Left ventricle myocardium inferior (tissue), 1 donor: ENCODE results near the gene DUSP14. TPM values are rescaled to one million over a fixed set of nuclear protein-coding genes. Genes with fewer than 3 reads are reported as not detected.
A peak's percentile ranks its signal among the peaks of the same experiment; 100 is the strongest.

ENCODE experiments used
- DNase-seq: peaks from one replicate; pipeline ENCODE4 v3.0.0-alpha.2; 2020
- H3K27ac ChIP-seq: fragments of 200-600 bp; replicated peaks from 2 replicates; pipeline ENCODE4 v1.8.0; 2021
- H3K27me3 ChIP-seq: fragments of 200-600 bp; 2 replicates; pipeline ENCODE4 v1.8.0; 2021; ENCODE audit warnings: low read depth
- H3K36me3 ChIP-seq: fragments of 200-600 bp; 2 replicates; pipeline ENCODE4 v1.8.0; 2021
- H3K4me1 ChIP-seq: fragments of 200-600 bp; 2 replicates; pipeline ENCODE4 v1.8.0; 2021
- H3K4me3 ChIP-seq: fragments of 200-600 bp; 2 replicates; pipeline ENCODE4 v1.8.0; 2021; ENCODE audit warnings: mild to moderate bottlenecking, moderate library complexity
- H3K9me3 ChIP-seq: fragments of 200-600 bp; replicated peaks from 2 replicates; pipeline ENCODE4 v1.8.0; 2021
- CTCF ChIP-seq: fragments of 200-600 bp; IDR thresholded peaks from 2 replicates; pipeline ENCODE4 v1.8.0; 2021; ENCODE audit warnings: antibody characterized with exemption, mild to moderate bottlenecking, borderline replicate concordance
- intact Hi-C: fragments of 100-400 bp; cut with micrococcal nuclease; formaldehyde crosslinking; loops from one replicate; pipeline ENCODE4 v1.11.0; 2022
- total RNA-seq: library from RNA; stranded (reverse); fragmentation: NEBNext Ultra II Directional; extraction: Animal tissue kit (Norgen Biotek cat#: 25700); gene quantifications from one replicate; pipeline ENCODE4 v1.2.1, GENCODE V29; 2021
- donor health status: DM: no; HTN: yes; CAD: no; lungs with severe emphysema.

Gene DUSP14
- total RNA-seq, 1 donor from 2014 or later: 18.1 TPM

GRCh38 chr17:37479025-37479424, 10.7 kb upstream of the DUSP14 start:
- H3K27ac ChIP-seq: peak overlapping the region; percentile 56
- intact Hi-C loops: no loop called here
- no peaks in the 10 kb centered on the region for H3K9me3 ChIP-seq
- H3K36me3 ChIP-seq: peaks cover 45% of the 10 kb centered on the region
- no peak overlapping the region for H3K4me3 ChIP-seq
- no peaks in the 10 kb centered on the region for H3K27me3 ChIP-seq
- no peak for TF ChIP-seq CTCF
- peaks cover 52% of the 10 kb centered on the region for H3K4me1 ChIP-seq
- DNase-seq: no peak

GRCh38 chr17:37480427-37480826, 9.3 kb upstream of the DUSP14 start:
- peaks cover 50% of the 10 kb centered on the region for H3K4me1 ChIP-seq
- intact Hi-C loops: no loop called here
- no peaks in the 10 kb centered on the region for H3K27me3 ChIP-seq
- no peak overlapping the region for H3K27ac ChIP-seq
- H3K4me3 ChIP-seq: no peak overlapping the region
- DNase-seq: no peak
- no peak for TF ChIP-seq CTCF
- peaks cover 35% of the 10 kb centered on the region for H3K36me3 ChIP-seq
- H3K9me3 ChIP-seq: no peaks in the 10 kb centered on the region

GRCh38 chr17:37481001-37481665, 8.6 kb upstream of the DUSP14 start:
- peaks cover 43% of the 10 kb centered on the region for H3K4me1 ChIP-seq
- peaks cover 28% of the 10 kb centered on the region for H3K36me3 ChIP-seq
- H3K9me3 ChIP-seq: no peaks in the 10 kb centered on the region
- DNase-seq: no peak
- intact Hi-C loops: no loop called here
- no peak overlapping the region for H3K27ac ChIP-seq
- no peak for TF ChIP-seq CTCF
- no peaks in the 10 kb centered on the region for H3K27me3 ChIP-seq
- H3K4me3 ChIP-seq: no peak overlapping the region

- no peak for TF ChIP-seq CTCF
- no peak for DNase-seq
- Histone ChIP-seq H3K9me3 (no peaks in the 10 kb centered on the region), H3K4me1 (peaks cover 30% of the 10 kb centered on the region), H3K36me3 (peaks cover 9% of the 10 kb centered on the region), H3K27ac (no peak overlapping the region), H3K4me3 (no peak overlapping the region), H3K27me3 (no peaks in the 10 kb centered on the region)
- intact Hi-C loops: no loop called here
These were observed 6.2 kb upstream of the DUSP14 start for GRCh38 chr17:37483311-37484039.

- H3K4me3 ChIP-seq: no peak overlapping the region
- no peak for TF ChIP-seq CTCF
- no peak for DNase-seq
- intact Hi-C loops: loop anchor here (5.0 kb wide), 1 partner anchor 79 kb away; the partner anchor contains the start of genes ACACA and TADA2A
- no peaks in the 10 kb centered on the region for H3K36me3 ChIP-seq
- H3K27ac ChIP-seq: no peak overlapping the region
- H3K4me1 ChIP-seq: peaks cover 51% of the 10 kb centered on the region
- no peaks in the 10 kb centered on the region for H3K27me3 ChIP-seq
- no peaks in the 10 kb centered on the region for H3K9me3 ChIP-seq
These were observed 3.6 kb upstream of the DUSP14 start for GRCh38 chr17:37485938-37486570.
